Uterus (tissue), 2 donors: ENCODE results near the gene GRID2.

Experiments
- POLR2A ChIP-seq, 2 donors: fragments of 450-650 bp; IDR thresholded peaks; one replicate each; pipeline ENCODE4 v1.6.1; 2016; ENCODE audit warnings: antibody characterized with exemption in 2 of 2, mild to moderate bottlenecking in 1 of 2, moderate library complexity in 1 of 2
- TF ChIP-seq, protein P1 (sequence below), 4 experiments: fragments of 200-600 bp in 2 of 4; fragments of 450-650 bp in 2 of 4; sonication (generic) in 2 of 4; IDR thresholded peaks; one replicate each; pipeline ENCODE4 v1.5.1; 2016 to 2019; ENCODE audit warnings: antibody characterized with exemption in 4 of 4, mild to moderate bottlenecking in 2 of 4, moderate library complexity in 1 of 4

DNA sequence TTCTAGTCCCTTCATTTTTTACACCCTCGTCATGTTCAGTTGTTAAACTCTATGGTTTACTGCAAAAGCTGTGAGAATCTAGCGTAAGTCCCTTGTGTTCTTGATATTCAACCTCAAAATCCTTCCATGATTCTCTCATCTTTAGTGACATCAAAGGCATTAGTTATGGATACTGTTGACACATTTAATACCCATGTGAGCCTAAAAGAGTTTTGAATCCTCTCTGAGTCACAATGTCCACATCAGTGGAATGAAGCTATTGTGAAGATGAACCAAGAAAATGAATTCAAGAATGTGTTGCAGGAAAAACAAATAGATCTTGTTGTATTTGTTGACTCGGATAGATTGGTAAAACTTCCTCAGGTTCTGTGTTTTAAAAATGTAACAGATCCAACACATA is 1130.1 kb downstream of the GRID2 start:
- TF ChIP-seq, protein P1, sequence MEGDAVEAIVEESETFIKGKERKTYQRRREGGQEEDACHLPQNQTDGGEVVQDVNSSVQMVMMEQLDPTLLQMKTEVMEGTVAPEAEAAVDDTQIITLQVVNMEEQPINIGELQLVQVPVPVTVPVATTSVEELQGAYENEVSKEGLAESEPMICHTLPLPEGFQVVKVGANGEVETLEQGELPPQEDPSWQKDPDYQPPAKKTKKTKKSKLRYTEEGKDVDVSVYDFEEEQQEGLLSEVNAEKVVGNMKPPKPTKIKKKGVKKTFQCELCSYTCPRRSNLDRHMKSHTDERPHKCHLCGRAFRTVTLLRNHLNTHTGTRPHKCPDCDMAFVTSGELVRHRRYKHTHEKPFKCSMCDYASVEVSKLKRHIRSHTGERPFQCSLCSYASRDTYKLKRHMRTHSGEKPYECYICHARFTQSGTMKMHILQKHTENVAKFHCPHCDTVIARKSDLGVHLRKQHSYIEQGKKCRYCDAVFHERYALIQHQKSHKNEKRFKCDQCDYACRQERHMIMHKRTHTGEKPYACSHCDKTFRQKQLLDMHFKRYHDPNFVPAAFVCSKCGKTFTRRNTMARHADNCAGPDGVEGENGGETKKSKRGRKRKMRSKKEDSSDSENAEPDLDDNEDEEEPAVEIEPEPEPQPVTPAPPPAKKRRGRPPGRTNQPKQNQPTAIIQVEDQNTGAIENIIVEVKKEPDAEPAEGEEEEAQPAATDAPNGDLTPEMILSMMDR (IDR thresholded peaks at IDR 0.05), result no peak
- TF ChIP-seq POLR2A (IDR thresholded peaks at IDR 0.05), result no peak
